ENCODE measurements around the gene PRDM12. TPM values are rescaled to one million over a fixed set of nuclear protein-coding genes. Genes with fewer than 3 reads are reported as not detected.

PRDM12 gene
- not detected in 2 replicates for total RNA-seq

DNA sequence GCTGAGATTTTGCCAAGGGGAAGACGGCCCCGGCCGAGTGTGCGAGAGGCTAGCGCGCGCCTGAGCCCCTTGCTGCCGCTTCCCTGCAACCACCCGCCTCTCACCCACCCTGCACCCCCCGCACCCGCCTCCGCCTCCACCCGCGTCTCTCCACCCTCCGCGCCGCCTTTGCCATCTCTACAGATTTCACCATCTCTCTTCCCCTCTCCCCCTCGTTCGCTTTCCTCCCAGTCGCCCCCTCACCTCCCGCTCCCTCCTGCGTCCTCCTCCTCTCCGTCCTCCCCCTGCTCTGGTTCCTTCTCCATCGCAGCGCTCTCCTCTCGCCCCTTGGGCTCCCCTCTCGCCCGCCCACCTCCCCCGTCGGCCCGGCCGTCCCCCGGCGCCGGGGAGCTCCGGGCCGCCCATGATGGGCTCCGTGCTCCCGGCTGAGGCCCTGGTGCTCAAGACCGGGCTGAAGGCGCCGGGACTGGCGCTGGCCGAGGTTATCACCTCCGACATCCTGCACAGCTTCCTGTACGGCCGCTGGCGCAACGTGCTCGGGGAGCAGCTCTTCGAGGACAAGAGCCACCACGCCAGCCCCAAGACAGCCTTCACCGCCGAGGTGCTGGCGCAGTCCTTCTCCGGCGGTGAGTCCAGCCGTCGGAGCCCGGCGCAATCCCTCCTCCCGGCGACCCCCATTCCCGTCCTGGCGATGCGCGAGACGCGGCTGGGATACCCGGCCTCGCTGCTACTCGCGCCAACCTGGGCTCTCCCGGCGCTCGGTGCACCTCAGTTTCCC lies at the start of gene PRDM12:
Gene PRDM12, plus strand, starts transcription at position 344 of the 778 bp plus-strand sequence. Its CDS starts 60 bp downstream, at position 404.

DNA sequence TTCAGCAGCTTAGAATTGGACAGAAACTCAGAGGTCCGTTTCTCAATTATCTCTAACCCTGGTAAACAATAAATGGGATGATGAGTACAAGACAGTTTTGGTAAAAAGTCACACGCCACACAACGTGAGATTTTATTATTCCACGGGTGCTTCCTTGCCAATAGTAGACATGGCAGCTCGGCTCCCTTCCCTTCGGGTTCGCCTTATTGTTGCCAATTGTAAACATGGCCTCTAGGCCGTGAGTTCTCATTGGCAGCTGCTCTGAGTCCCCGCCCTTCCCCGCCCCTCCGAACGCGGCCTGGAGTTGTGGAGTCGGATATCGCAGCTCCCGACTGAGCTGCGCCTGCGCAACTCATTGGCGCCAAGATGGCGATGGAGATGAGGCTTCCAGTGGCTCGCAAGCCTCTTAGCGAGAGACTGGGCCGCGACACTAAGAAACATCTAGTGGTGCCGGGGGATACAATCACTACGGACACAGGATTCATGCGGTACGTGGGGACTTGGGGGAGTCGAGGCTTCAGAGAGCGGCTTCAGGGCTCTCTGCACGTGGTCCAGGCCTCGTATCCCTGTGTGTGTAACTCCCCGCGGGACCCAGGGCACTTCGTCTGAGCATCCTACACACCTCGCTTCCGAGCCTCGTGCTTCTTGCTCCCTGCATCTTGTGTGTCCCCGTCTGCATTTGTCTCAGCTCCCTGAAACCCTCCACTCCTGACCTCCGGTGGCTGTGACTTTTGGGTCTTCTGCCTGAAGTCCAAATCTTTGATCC lies 29.2 kb downstream of the PRDM12 start, which contains the start of gene EXOSC2:
Gene EXOSC2, plus strand, starts transcription at position 355 of the 766 bp plus-strand sequence. Its CDS starts 12 bp downstream, at position 367.

Other genes with a start within 250 kb of the PRDM12 start
- 4.2 and 21.1 TPM in 2 replicates for gene ASS1, start 219.6 kb upstream of the PRDM12 start, total RNA-seq
- gene FUBP3, start 85.0 kb upstream of the PRDM12 start, total RNA-seq: 33.2 and 39.0 TPM in 2 replicates
- gene EXOSC2, start 29.2 kb downstream of the PRDM12 start, total RNA-seq: 30.8 and 38.2 TPM in 2 replicates
- 44.4 and 53.6 TPM in 2 replicates for gene ABL1, start 170.7 kb downstream of the PRDM12 start, total RNA-seq
- gene QRFP, start 232.2 kb downstream of the PRDM12 start, total RNA-seq: not detected in 2 replicates